Measurements from ENCODE around the gene C2orf76. TPM values are rescaled to one million over a fixed set of nuclear protein-coding genes. Genes with fewer than 3 reads are reported as not detected.
"Not testable (repeated sequence)": the region's sequence is repeated elsewhere in the genome, so short reads cannot be mapped to it uniquely, and the experiment has no call there.

The C2orf76 gene
- total and polyA plus RNA-seq, 2 donors (not counting 1 experiment from before 2014, with no cell fraction given) = 6.9 to 13.6 TPM

DNA sequence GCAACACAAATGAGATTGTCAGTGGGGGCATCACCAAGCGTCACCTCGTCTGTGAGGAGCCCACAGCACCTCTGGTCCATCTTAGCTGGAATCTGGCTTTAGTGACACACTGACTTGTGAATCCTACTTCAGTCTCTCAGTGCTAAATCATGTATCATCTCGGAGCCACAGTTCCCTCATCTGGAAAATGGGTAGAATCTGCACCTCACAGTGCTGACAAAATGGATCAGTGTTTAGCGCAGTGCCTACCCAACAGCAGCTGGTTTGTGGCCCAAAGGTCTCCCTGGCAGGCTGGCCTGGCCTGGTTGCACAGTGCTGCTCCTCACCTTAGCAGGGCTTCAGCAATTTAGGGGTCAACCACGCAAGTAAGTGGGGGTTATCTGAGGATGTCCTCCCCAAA, 10.2 kb upstream of the C2orf76 start:
- no peaks in the 10 kb centered on the region for H3K4me1 ChIP-seq (ENCODE audit: control insufficient read depth in 2 of 2, insufficient read depth in 2 of 2, low read length in 2 of 2)
- TF ChIP-seq, protein P1, sequence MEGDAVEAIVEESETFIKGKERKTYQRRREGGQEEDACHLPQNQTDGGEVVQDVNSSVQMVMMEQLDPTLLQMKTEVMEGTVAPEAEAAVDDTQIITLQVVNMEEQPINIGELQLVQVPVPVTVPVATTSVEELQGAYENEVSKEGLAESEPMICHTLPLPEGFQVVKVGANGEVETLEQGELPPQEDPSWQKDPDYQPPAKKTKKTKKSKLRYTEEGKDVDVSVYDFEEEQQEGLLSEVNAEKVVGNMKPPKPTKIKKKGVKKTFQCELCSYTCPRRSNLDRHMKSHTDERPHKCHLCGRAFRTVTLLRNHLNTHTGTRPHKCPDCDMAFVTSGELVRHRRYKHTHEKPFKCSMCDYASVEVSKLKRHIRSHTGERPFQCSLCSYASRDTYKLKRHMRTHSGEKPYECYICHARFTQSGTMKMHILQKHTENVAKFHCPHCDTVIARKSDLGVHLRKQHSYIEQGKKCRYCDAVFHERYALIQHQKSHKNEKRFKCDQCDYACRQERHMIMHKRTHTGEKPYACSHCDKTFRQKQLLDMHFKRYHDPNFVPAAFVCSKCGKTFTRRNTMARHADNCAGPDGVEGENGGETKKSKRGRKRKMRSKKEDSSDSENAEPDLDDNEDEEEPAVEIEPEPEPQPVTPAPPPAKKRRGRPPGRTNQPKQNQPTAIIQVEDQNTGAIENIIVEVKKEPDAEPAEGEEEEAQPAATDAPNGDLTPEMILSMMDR (IDR thresholded peaks at IDR 0.05) = no peak
- no peak for TF ChIP-seq EZH2 (IDR thresholded peaks at IDR 0.05; ENCODE audit: borderline replicate concordance, insufficient read depth, low read depth, low read length, poor library complexity, severe bottlenecking)
- Mint-ChIP-seq H3K4me1 (no peaks in the 10 kb centered on the region), H3K9me3 (ENCODE audit: insufficient read depth) (peaks cover 2% of the 10 kb centered on the region), H3K27me3 (peaks cover 2% of the 10 kb centered on the region), H3K27ac (no peak overlapping the region), H3K4me3 (no peak overlapping the region)
- ChIA-PET CTCF (no interaction called here), POLR2A (no interaction called here)
- peaks cover 4 to 18% of the 10 kb centered on the region in 2 experiments for H3K36me3 ChIP-seq (replicated peaks in 1 of 2; ENCODE audit: control extremely low read depth in 1 of 2, control insufficient read depth in 1 of 2, extremely low read depth in 1 of 2, insufficient read depth in 2 of 2, low read length in 1 of 2)
- no peak overlapping the region for H3K4me2 ChIP-seq (replicated peaks; ENCODE audit: low read depth, low read length, poor library complexity, severe bottlenecking)
- H2AFZ ChIP-seq (ENCODE audit: insufficient read depth, low read depth, low read length, poor library complexity, severe bottlenecking) = no peak overlapping the region
- intact Hi-C loops (cut with micrococcal nuclease) = no loop called here
- H3K9me3 ChIP-seq (ENCODE audit: control extremely low read depth in 1 of 3, control insufficient read depth in 2 of 3, insufficient read depth in 1 of 3, low read length in 2 of 3) = peaks cover 0 to 16% (median 5%) of the 10 kb centered on the region in 3 donors
- no peak for DNase-seq
- H3K9ac ChIP-seq (ENCODE audit: low read length) = no peak overlapping the region
- no peaks in the 10 kb centered on the region for H4K20me1 ChIP-seq (ENCODE audit: control insufficient read depth, insufficient read depth, low read length, poor library complexity, severe bottlenecking)
- WGBS (ENCODE audit: insufficient coverage) = 92% methylated on average over 5 of the region's 5 CpGs
- H3K27me3 ChIP-seq (replicated peaks in 1 of 4; ENCODE audit: control extremely low read depth in 1 of 4, control insufficient read depth in 3 of 4, insufficient read depth in 4 of 4, low read length in 3 of 4) = no peaks in the 10 kb centered on the region
- ATAC-seq (ENCODE audit: low read depth) = no peak
- H3K27ac ChIP-seq (ENCODE audit: low read length in 2 of 2) = no peak overlapping the region
- H3K79me2 ChIP-seq (ENCODE audit: control insufficient read depth, insufficient read depth, low read length) = no peaks in the 10 kb centered on the region
- no peak overlapping the region for H3K4me3 ChIP-seq (ENCODE audit: control extremely low read depth in 1 of 5, extremely low read depth in 1 of 5, insufficient read depth in 1 of 5, low read depth in 2 of 5, low read length in 4 of 5)

- H3K27ac Mint-ChIP-seq; H3K9ac ChIP-seq (ENCODE audit: low read length); H3K4me1 ChIP-seq (ENCODE audit: control insufficient read depth in 2 of 2, insufficient read depth in 2 of 2, low read length in 2 of 2); H3K4me3 ChIP-seq (ENCODE audit: control extremely low read depth in 1 of 5, extremely low read depth in 1 of 5, insufficient read depth in 1 of 5, low read depth in 2 of 5, low read length in 4 of 5); CTCF ChIA-PET; DNase-seq; H3K9me3 Mint-ChIP-seq (ENCODE audit: insufficient read depth); H3K27me3 ChIP-seq (replicated peaks in 1 of 4; ENCODE audit: control extremely low read depth in 1 of 4, control insufficient read depth in 3 of 4, insufficient read depth in 4 of 4, low read length in 3 of 4); H3K4me3 Mint-ChIP-seq; H2AFZ ChIP-seq (ENCODE audit: insufficient read depth, low read depth, low read length, poor library complexity, severe bottlenecking); POLR2A ChIA-PET; H4K20me1 ChIP-seq (ENCODE audit: control insufficient read depth, insufficient read depth, low read length, poor library complexity, severe bottlenecking); ATAC-seq (ENCODE audit: low read depth); intact Hi-C loops (cut with micrococcal nuclease); H3K4me1 Mint-ChIP-seq; H3K27me3 Mint-ChIP-seq; H3K4me2 ChIP-seq (replicated peaks; ENCODE audit: low read depth, low read length, poor library complexity, severe bottlenecking); H3K79me2 ChIP-seq (ENCODE audit: control insufficient read depth, insufficient read depth, low read length); H3K27ac ChIP-seq (ENCODE audit: low read length in 2 of 2): not testable (repeated sequence)
- WGBS (ENCODE audit: insufficient coverage) = 96% methylated on average over 5 of the region's 6 CpGs
- peaks cover 0 to 16% (median 5%) of the 10 kb centered on the region in 3 donors for H3K9me3 ChIP-seq (ENCODE audit: control extremely low read depth in 1 of 3, control insufficient read depth in 2 of 3, insufficient read depth in 1 of 3, low read length in 2 of 3)
- peaks cover 4 to 22% of the 10 kb centered on the region in 2 experiments for H3K36me3 ChIP-seq (replicated peaks in 1 of 2; ENCODE audit: control extremely low read depth in 1 of 2, control insufficient read depth in 1 of 2, extremely low read depth in 1 of 2, insufficient read depth in 2 of 2, low read length in 1 of 2)
Observed at GRCh38 chr2:119376406-119376805, 9.8 kb upstream of the C2orf76 start.

DNA sequence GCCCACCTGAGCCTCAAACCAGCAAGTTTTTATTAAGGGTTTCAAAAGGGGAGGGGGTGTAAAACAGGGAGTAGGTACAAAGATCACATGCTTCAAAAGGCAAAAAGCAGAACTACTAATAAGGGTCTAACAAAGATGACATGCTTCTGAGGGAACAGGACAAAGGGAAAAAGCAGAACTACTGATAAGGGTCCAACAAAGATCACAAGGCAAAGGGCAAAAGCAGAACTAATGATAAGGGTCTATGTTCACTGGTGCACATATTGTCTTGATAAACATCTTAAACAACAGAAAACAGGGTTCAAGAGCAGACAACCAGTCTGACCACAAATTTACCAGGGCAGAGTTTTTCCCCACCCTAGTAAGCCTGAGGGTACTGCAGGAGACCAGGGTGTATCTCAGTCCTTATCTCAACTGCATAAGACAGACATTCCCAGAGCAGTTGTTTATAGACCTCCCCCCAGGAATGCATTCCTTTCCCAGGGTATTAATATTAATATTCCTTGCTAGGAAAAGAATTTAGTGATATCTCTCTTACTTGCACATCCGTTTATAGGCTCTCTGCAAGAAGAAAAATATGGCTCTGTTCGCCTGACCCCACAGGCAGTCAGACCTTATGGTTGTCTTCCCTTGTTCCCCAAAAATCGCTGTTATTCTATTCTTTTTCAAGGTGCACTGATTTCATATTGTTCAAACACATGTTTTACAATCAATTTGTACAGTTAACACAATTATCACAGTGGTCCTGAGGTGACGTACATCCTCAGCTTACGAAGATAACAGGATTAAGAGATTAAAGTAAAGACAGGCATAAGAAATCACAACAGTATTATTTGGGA, 7.5 kb upstream of the C2orf76 start:
- H3K27me3 Mint-ChIP-seq; H3K9me3 Mint-ChIP-seq (ENCODE audit: insufficient read depth); H3K27ac Mint-ChIP-seq; H3K27me3 ChIP-seq (replicated peaks in 1 of 4; ENCODE audit: control extremely low read depth in 1 of 4, control insufficient read depth in 3 of 4, insufficient read depth in 4 of 4, low read length in 3 of 4); H3K4me1 Mint-ChIP-seq; H3K79me2 ChIP-seq (ENCODE audit: control insufficient read depth, insufficient read depth, low read length); ATAC-seq (ENCODE audit: low read depth); H4K20me1 ChIP-seq (ENCODE audit: control insufficient read depth, insufficient read depth, low read length, poor library complexity, severe bottlenecking); H3K4me1 ChIP-seq (ENCODE audit: control insufficient read depth in 2 of 2, insufficient read depth in 2 of 2, low read length in 2 of 2); H3K4me2 ChIP-seq (replicated peaks; ENCODE audit: low read depth, low read length, poor library complexity, severe bottlenecking); H3K4me3 ChIP-seq (ENCODE audit: control extremely low read depth in 1 of 5, extremely low read depth in 1 of 5, insufficient read depth in 1 of 5, low read depth in 2 of 5, low read length in 4 of 5); intact Hi-C loops (cut with micrococcal nuclease); CTCF ChIA-PET; H3K27ac ChIP-seq (ENCODE audit: low read length in 2 of 2); H3K4me3 Mint-ChIP-seq; H3K9ac ChIP-seq (ENCODE audit: low read length); POLR2A ChIA-PET; H2AFZ ChIP-seq (ENCODE audit: insufficient read depth, low read depth, low read length, poor library complexity, severe bottlenecking); DNase-seq: not testable (repeated sequence)
- WGBS (ENCODE audit: insufficient coverage) = 100% methylated on average over 2 of the region's 5 CpGs
- Histone ChIP-seq H3K36me3 (replicated peaks in 1 of 2; ENCODE audit: control extremely low read depth in 1 of 2, control insufficient read depth in 1 of 2, extremely low read depth in 1 of 2, insufficient read depth in 2 of 2, low read length in 1 of 2) (peaks cover 7 to 41% of the 10 kb centered on the region in 2 experiments), H3K9me3 (ENCODE audit: control extremely low read depth in 1 of 3, control insufficient read depth in 2 of 3, insufficient read depth in 1 of 3, low read length in 2 of 3) (peaks cover 0 to 16% (median 5%) of the 10 kb centered on the region in 3 donors)
